ENCODE data around the gene RND2. TPM values are rescaled to one million over a fixed set of nuclear protein-coding genes. Genes with fewer than 3 reads are reported as not detected.
"Not testable (repeated sequence)": the region's sequence is repeated elsewhere in the genome, so short reads cannot be mapped to it uniquely, and the experiment has no call there.

Gene RND2
- total and polyA plus RNA-seq, 2 of the 4 experiments (the other 2 are of a cell fraction) = 1.1 to 1.9 TPM

- H3K18ac ChIP-seq (ENCODE audit: low read depth, low read length); H2AK5ac ChIP-seq (ENCODE audit: low read depth, low read length); H2AFZ ChIP-seq (replicated peaks; ENCODE audit: low read length, poor library complexity); H3K56ac ChIP-seq (ENCODE audit: extremely low read depth, insufficient read depth, low read length); H3K14ac ChIP-seq (replicated peaks; ENCODE audit: low read depth, low read length); H3K4me1 ChIP-seq (ENCODE audit: control insufficient read depth, insufficient read depth, low read length); dilution Hi-C loops (cut with HindIII; ENCODE audit: low sequenced_read_pairs, unreplicated experiment); ATAC-seq (ENCODE audit: low read depth); H3K9me3 ChIP-seq (ENCODE audit: control insufficient read depth, insufficient read depth, low read length); H4K5ac ChIP-seq (ENCODE audit: low read depth, low read length); H4K20me1 ChIP-seq (ENCODE audit: insufficient read depth, low read length); H3K4ac ChIP-seq (ENCODE audit: low read depth, low read length); H3K27ac ChIP-seq (ENCODE audit: insufficient read depth, low read length); POLR2A ChIA-PET (ENCODE audit: unreplicated experiment); H2BK5ac ChIP-seq (ENCODE audit: low read depth, low read length, poor library complexity, severe bottlenecking); CTCF ChIA-PET; H3K4me3 ChIP-seq (ENCODE audit: insufficient read depth, low read depth, low read length); DNase-seq; H2BK15ac ChIP-seq (ENCODE audit: low read depth, low read length); H2AK9ac ChIP-seq (replicated peaks; ENCODE audit: low read depth, low read length, poor library complexity); H3K9ac ChIP-seq (ENCODE audit: low read depth, low read length); H3K4me2 ChIP-seq (ENCODE audit: low read depth, low read length); H3K27me3 ChIP-seq (ENCODE audit: control insufficient read depth, insufficient read depth, low read length); BruUV-seq (replicated peaks); H2BK120ac ChIP-seq (ENCODE audit: low read depth, low read length); H2BK20ac ChIP-seq (ENCODE audit: low read depth, low read length); H3K23ac ChIP-seq (ENCODE audit: low read depth, low read length); H4K91ac ChIP-seq (ENCODE audit: insufficient read depth, low read depth, low read length); H4K8ac ChIP-seq (ENCODE audit: low read depth in 2 of 2, low read length in 2 of 2): not testable (repeated sequence)
- peaks cover 23% of the 10 kb centered on the region for H3K36me3 ChIP-seq (ENCODE audit: control insufficient read depth, insufficient read depth, low read length)
- in situ Hi-C loops (cut with MboI; ENCODE audit: low sequenced_read_pairs) (loop anchor here (25.0 kb wide), 1 partner anchor 368 kb away; no protein-coding TSS in a partner anchor), intact Hi-C loops (cut with micrococcal nuclease) (loop anchor here (10.0 kb wide), 1 partner anchor 321 kb away; no protein-coding TSS in a partner anchor)
- peaks cover 6 to 28% of the 10 kb centered on the region in 2 experiments; a peak in 3 of 4 replicates for H3K79me1 ChIP-seq (ENCODE audit: low read depth in 1 of 2, low read length in 2 of 2)
- no CpG with 5 or more reads among the region's 10 CpGs for WGBS, 2 experiments (ENCODE audit: extremely low coverage in 2 of 2, insufficient read length in 1 of 2)
- H3K9me1 ChIP-seq (ENCODE audit: insufficient read depth, low read length) = peaks cover 17% of the 10 kb centered on the region
Observed at GRCh38 chr17:42993913-42994312, 31.1 kb upstream of the RND2 start.

Measured in IMR-90 (cell line).